Inflammatory macrophage treated with lipopolysaccharide for 4 hours (primary cell): ENCODE results near the gene GOT1.
A peak's percentile ranks its signal among the peaks of the same experiment; 100 is the strongest.

Experiments
- DNase-seq: peaks from one replicate; pipeline ENCODE4 v3.0.0-alpha.2; 2020

Gene GOT1

GRCh38 chr10:99432881-99433280 is 2.5 kb upstream of the GOT1 start:
- DNase-seq = no peak

- no peak for DNase-seq
Observed at GRCh38 chr10:99432047-99432446, 1.6 kb upstream of the GOT1 start.

- peak; percentile 48 for DNase-seq
Observed at GRCh38 chr10:99431190-99431760, 851 bp upstream of the GOT1 start.

GRCh38 chr10:99430116-99430450 is 341 bp downstream of the GOT1 start:
- no peak for DNase-seq

- DNase-seq = no peak
Observed at GRCh38 chr10:99429517-99430095, 818 bp downstream of the GOT1 start.

- no peak for DNase-seq
Observed at GRCh38 chr10:99427566-99428190, 2.7 kb downstream of the GOT1 start.

GRCh38 chr10:99426689-99427088 is 3.7 kb downstream of the GOT1 start:
- no peak for DNase-seq

- DNase-seq = no peak
Observed at GRCh38 chr10:99425204-99425603, 5.2 kb downstream of the GOT1 start.

GRCh38 chr10:99424656-99425055 is 5.8 kb downstream of the GOT1 start:
- no peak for DNase-seq

- DNase-seq = no peak
Observed at GRCh38 chr10:99422529-99423096, 7.8 kb downstream of the GOT1 start.

- DNase-seq = no peak
Observed at GRCh38 chr10:99421233-99421739, 9.1 kb downstream of the GOT1 start.

GRCh38 chr10:99419688-99420087 is 10.7 kb downstream of the GOT1 start:
- no peak for DNase-seq

GRCh38 chr10:99418910-99419624 is 11.4 kb downstream of the GOT1 start:
- DNase-seq = no peak

- DNase-seq = no peak
Observed at GRCh38 chr10:99412099-99412498, 18.3 kb downstream of the GOT1 start.

- no peak for DNase-seq
Observed at GRCh38 chr10:99411546-99411945, 18.9 kb downstream of the GOT1 start.

GRCh38 chr10:99410876-99411275 is 19.5 kb downstream of the GOT1 start:
- no peak for DNase-seq

GRCh38 chr10:99410146-99410545 is 20.3 kb downstream of the GOT1 start:
- no peak for DNase-seq

GRCh38 chr10:99406149-99406548 is 24.3 kb downstream of the GOT1 start:
- DNase-seq = no peak

- DNase-seq = peak; percentile 7
Observed at GRCh38 chr10:99403674-99404073, 26.8 kb downstream of the GOT1 start.

GRCh38 chr10:99399664-99400063 is 30.8 kb downstream of the GOT1 start:
- no peak for DNase-seq

- DNase-seq = no peak
Observed at GRCh38 chr10:99396471-99396870, 34.0 kb downstream of the GOT1 start.

GRCh38 chr10:99395750-99396445 is 34.5 kb downstream of the GOT1 start:
- no peak for DNase-seq
